ENCODE measurements around the gene ISY1.

DNA sequence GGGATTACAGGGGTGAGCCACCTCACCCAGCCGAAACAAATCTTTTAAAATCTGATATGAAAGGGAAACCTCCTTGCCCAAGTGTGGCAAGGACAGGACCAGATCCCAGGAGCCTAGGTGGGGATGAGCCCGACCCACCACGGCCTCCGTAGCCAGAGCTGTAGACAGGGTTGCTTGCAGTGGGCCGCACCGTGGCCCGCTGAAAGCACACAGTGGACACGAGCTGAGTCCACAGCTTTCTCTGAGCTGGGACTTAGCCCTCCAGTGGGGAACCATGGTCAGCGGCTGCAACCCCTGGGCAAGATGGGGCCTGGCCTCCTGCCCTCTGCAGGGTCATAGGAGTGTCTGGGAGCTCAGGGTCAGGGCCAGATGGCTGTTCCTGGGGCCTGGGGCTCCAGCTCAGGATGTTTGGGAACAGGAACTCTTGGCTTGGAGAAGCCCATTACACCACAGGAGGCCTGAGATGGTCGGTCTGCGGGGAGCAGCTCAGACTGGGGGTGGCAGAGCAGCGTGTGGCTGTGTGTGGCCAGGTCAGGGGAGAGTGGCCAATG, 75.6 kb downstream of the ISY1 start:
- TF ChIP-seq, protein P1, sequence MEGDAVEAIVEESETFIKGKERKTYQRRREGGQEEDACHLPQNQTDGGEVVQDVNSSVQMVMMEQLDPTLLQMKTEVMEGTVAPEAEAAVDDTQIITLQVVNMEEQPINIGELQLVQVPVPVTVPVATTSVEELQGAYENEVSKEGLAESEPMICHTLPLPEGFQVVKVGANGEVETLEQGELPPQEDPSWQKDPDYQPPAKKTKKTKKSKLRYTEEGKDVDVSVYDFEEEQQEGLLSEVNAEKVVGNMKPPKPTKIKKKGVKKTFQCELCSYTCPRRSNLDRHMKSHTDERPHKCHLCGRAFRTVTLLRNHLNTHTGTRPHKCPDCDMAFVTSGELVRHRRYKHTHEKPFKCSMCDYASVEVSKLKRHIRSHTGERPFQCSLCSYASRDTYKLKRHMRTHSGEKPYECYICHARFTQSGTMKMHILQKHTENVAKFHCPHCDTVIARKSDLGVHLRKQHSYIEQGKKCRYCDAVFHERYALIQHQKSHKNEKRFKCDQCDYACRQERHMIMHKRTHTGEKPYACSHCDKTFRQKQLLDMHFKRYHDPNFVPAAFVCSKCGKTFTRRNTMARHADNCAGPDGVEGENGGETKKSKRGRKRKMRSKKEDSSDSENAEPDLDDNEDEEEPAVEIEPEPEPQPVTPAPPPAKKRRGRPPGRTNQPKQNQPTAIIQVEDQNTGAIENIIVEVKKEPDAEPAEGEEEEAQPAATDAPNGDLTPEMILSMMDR (IDR thresholded peaks at IDR 0.05): no peak
- TF ChIP-seq POLR2A (IDR thresholded peaks at IDR 0.05): no peak
